Measurements from ENCODE around the gene RASGRP1.

Gene RASGRP1

GRCh38 chr15:38563723-38564519 is 693 bp downstream of the RASGRP1 start:
- peak; percentile 83 to 93 (median 88) for DNase-seq

DNA sequence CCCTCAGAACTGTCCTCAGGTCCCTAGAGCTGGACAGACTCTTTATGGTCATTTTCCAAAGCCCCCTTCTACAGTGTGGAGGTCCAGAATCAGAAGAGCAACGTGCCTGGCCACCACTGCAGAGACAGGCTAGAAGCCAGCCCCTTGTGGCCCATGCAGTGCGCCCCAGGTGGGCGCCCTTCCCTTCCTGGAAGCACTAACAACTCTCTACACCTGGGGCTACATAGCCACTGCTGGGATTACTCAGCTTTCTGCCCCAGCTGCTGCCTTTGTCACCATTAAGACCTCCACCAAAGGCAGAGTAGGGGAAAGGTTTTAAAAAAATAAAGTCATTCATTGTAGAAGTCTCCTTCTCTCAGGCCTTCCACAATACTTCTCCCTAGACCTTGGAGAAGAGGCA is 2.3 kb downstream of the RASGRP1 start:
- DNase-seq: no peak

- no peak for DNase-seq
Measured at GRCh38 chr15:38560456-38560926, 4.1 kb downstream of the RASGRP1 start.

- no peak for DNase-seq
Measured at GRCh38 chr15:38559636-38560307, 4.8 kb downstream of the RASGRP1 start.

GRCh38 chr15:38559131-38559530 is 5.5 kb downstream of the RASGRP1 start:
- DNase-seq: no peak

GRCh38 chr15:38558372-38559059 is 6.1 kb downstream of the RASGRP1 start:
- DNase-seq: no peak

GRCh38 chr15:38557921-38558320 is 6.7 kb downstream of the RASGRP1 start:
- DNase-seq: peak in 1 of 3 donors; percentile 20

DNA sequence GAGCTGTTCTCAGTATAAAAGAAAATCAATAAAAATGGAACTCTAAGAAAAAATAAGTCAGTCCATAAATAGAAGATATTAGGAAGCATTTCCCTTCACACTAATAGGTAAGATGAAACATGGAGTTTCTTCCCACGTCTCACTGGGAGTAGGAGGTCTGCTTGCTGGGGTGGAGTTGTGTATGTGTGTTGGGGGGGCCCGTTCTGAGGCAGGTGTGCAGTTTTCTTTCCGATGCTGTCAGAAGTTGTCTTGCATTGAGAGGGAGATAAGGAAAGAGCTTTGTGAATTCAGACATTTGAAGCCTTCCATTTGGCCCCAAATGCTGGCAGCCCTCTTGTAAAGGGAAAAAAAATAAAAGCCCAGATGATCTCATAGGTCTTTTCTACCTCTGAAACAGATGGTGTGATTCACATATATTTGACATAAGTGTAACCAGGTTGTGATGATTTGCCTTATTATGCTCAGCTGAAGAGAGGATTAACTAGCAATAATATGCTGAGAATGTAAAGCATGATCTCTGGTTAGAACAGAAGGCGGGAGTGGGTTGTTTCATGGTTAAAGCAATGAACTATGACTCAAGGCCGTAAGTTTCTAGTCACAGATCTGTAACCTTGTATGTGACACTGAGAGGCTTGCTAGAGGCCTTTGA is 8.8 kb downstream of the RASGRP1 start:
- DNase-seq: peak in 2 of 3 donors; percentile 5 to 37

GRCh38 chr15:38554354-38554753 is 10.3 kb downstream of the RASGRP1 start:
- no peak for DNase-seq

- DNase-seq: no peak
Measured at GRCh38 chr15:38553071-38553470, 11.5 kb downstream of the RASGRP1 start.

DNA sequence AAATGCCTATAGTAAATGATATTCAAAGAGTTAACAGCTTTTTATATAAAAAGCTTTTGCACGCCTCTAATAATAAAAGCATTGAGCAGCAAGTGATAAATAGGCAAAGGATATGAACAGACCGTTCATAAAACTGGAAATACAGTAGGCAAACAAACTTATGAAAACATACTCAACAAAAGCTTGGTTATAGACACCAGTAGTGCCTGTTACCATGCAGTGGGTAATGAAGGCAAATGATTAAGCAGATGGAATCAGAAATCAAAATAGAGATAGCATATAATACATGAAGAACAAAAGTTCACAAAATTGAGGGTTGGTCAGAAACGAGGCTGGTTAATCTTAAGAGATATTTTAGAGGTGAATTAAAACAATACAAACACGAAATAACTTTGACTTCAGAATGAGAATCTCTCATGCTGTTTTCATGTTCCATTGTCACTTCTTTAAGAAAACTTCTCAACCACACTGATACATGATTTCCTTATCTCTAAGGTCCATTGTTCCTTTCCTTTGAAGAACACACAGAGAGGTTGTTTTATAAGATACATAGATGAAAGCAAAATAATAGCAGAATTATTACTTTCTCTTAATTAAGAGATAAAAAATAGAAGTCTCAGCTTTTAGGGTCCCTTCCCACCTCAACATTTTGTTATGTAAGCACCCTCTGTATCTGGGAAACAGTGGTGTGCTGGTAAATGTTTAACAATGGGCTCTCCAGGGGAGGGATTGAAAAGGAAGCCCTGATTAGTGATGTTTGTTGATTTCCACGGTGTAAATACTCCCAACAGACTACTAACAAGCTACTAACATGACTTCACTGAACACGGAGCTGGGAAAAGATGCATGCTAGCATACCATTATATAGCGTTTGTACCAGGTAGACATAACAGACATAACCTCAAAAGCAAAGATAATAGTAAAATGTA is 12.6 kb downstream of the RASGRP1 start:
- no peak for DNase-seq

DNA sequence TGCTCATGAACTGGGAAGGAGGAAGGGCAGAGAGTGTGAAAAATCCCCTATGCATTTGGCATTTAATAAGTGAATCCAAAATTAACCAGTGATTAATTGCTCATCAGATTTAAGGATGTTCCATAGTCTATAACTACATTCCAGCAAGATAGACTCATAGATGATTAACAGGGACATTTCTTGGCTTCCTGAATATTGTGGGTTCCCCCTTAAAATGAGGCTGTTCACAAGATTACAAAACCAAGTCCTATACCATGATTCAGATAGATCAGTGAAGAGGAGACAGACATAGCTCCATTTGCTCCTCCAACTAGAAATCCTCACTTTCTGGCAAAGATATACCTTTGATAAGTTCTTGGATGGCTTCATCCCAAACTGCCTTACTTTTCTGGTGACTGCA is 15.4 kb downstream of the RASGRP1 start:
- peak; percentile 22 to 59 (median 45) for DNase-seq

GRCh38 chr15:38547255-38547997 is 17.2 kb downstream of the RASGRP1 start:
- DNase-seq: no peak

GRCh38 chr15:38545179-38545578 is 19.4 kb downstream of the RASGRP1 start:
- DNase-seq: no peak

- no peak for DNase-seq
Measured at GRCh38 chr15:38541026-38541425, 23.6 kb downstream of the RASGRP1 start.

- no peak for DNase-seq
Measured at GRCh38 chr15:38540510-38540909, 24.1 kb downstream of the RASGRP1 start.

GRCh38 chr15:38539008-38539343 is 25.6 kb downstream of the RASGRP1 start:
- no peak for DNase-seq

- no peak for DNase-seq
Measured at GRCh38 chr15:38538328-38539007, 26.1 kb downstream of the RASGRP1 start.

DNA sequence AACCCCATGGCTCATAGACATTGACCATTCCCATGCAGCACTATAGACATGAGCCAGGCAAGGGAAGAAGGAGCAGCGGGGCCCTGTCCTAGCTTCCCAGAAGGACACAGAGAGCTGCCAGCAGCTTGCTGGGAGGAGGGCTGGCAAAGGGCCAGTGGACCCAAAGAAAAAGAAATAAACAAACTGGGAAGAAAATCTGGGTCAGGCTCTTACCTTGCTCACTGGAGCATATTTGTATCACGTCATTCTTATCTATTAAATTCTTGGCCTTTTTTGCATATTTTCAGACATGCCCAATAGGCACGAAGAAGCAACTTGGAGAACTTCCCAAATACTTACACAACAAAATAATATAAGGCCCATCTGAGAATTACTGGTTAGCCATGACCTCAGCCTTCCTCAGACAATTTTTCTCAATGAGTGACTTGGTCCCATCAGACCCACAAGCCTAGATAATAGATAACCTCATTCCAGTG is 28.4 kb downstream of the RASGRP1 start:
- no peak for DNase-seq

GRCh38 chr15:38535491-38536200 is 29.0 kb downstream of the RASGRP1 start:
- DNase-seq: no peak
